Glomerular visceral epithelial cell (primary cell): Measurements from ENCODE around the gene ANKRD13B.
"Not testable (repeated sequence)": the region's sequence is repeated elsewhere in the genome, so short reads cannot be mapped to it uniquely, and the experiment has no call there.

Experiments
- DNase-seq: peaks from one replicate; pipeline ENCODE4 v3.0.0-alpha.2; 2016; ENCODE audit errors: extremely low spot score

ANKRD13B gene

DNA sequence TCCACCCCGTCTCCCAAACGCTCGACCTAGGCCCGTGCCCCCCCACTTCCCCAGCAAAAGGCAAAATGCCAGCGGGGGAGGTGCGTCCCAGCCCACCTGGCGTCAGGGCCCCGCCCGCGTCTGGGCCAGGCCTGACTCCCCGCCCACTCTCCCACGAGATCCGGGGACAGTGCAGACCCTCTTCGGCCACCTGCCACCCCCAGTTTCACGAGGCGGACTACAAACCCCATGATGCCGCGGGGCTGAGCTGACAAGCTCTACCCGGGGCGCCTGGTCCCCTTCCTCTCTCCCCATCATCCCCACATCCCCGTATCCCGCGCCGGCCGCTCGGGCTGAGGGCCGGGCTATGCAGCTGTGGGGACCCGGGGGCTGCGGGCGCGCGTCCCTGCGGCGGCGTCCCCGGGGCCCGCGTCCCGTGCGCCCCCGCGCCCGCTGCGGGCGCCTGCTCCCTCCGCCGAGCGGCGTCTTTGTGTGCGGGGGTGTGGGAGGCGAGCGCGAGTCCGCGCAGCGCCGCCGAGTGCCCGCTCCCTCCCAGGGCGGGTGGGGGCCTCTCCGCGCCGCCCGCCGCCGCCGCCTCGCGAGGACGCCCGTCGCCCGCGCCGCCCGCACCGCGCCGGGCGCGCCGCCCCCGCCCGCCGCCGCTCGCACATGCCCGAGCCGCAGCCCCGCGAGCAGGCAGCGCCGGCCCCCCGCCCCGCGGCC lies at the start of gene ANKRD13B:
TSS of gene ANKRD13B (plus strand) at position 283 of the 702 bp plus-strand sequence. CDS start 490 bp downstream, outside the sequence.
- no peak for DNase-seq

DNA sequence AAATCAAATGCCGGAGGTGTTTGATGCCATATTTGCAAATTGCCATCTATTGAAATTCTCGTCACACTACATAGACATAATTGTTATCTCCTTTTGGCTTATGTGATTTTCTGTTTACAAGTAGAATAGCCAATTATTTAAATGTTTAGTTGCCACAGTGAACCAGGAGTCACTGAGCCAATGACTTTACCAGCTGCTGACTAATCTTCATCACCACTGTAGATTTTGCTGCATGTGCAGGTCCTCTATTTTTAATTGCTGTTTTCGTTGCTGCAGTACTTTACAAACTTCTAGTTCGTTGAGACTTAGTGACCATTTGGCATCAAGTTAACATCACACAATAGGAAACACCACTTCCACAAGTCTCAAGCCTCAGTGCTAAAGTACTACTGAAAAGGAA lies 48.9 kb upstream of the ANKRD13B start:
- no peak for DNase-seq

DNA sequence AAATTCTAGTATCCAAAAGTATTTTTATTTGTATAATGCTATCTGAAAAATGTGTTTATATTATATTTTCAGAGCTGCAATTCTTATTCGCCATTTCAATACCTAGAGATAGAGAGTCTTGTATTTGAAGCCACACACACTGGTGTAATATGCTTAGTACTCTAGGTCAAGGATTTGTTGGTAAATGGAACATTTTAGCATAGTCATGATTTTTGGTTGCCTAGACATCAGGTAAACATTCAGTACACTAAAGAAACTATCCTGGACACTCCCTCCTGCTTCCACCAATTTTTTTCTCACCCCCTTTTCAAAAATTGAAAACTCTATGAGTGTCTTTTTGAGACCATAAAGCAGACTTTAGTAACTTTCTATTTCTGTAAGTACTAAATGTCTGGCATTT lies 46.8 kb upstream of the ANKRD13B start:
- no peak for DNase-seq

DNA sequence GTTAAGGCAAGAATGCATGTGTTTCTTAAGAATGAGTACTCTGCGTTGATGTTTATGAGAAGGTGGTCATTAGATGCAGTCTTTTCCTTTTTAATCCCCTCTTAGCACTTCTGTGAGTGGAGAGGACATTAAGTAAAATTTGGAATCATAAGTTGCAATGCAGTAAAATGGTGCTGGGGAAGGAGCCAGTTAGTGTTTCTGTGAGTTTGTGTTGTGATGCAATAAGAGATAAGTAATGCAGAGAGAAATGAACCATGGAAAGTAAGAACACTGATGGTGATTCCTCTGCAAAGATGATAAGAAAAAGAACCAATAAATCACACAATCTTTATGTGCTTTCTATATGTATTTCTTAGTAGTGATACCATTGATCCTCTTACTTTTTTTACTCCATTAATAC lies 46.1 kb upstream of the ANKRD13B start:
- DNase-seq = no peak

DNA sequence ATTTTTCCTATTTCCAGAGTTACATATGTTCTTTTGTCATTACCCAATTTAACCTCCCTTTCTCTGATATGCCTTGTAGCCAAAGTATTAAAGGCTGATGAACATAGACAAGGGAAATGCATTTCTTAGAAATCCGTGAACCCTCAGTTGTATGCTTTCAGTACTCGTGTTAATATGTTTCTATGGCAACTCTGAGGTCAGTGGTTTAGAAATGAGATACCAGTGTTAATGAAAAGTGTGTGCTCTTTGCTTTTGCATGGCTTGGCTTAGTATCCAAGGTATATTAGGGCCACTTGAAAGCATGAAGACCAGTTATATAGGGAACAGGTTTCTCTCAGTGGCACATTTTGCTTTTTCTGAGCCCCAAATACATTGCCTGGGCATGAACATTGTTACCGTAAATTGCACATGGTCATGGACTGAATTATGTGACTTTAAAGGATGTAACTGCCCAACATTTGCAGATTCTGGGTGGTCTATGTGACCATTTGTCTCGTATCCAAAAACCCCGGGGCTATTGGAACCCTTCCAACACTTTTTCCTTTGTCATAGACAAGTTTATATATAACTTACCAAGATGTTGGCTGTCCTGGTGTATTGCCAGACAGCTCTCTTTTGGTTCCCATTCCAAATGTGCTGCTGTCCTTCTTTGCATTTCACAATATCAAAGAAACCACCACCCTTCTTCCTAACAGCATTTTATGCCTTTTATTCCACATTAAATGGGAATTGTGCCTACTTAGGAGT lies 43.6 kb upstream of the ANKRD13B start:
- DNase-seq = peak; percentile 31

DNA sequence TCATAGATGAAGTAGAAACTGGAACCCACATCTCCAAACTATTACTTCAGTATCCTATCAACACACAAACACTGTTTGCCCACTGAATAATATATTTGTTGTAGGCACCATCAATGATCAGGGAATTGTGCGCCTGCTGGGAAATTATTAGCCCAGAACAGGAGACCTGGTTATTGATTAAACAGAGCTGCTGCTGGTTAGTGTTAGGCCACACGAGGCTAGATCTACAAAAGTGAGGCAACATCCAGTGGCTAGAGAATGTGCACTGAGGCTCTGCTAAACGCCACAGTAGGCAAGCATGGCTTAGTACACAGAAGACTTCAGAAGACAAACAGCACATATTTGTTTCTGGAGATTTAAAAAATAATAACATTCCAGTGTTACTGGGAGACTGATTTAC lies 37.1 kb upstream of the ANKRD13B start:
- DNase-seq = peak; percentile 69

DNA sequence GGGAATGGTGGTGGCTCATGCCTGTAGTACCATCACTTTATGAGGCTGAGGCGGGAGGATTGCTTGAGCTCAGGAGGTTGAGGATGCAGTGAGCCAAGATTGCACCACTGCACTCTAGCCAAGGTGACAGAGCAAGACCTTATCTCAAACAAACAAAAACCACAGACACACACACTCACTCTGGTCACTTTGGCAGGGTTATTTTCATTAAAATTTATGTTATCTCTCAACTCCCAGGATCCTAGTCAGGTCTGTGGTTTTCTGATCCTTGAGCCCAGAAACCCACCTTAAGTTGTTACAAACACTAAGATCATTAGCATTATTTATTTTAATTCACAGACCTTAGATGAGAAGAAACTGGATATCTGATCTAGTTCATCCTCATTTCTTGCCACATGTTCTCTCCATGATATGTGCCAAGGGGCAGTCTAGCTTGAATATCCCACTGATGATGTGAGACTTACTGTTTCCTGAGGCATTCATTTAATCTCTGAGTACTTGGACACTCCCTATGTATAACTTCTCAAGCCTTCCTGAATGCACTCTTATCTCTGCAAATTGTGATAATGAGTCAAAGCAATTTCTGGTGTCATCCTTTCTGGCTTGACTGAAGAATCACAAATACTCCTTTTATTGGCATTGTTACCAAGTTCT lies 35.7 kb upstream of the ANKRD13B start:
- DNase-seq = no peak

DNA sequence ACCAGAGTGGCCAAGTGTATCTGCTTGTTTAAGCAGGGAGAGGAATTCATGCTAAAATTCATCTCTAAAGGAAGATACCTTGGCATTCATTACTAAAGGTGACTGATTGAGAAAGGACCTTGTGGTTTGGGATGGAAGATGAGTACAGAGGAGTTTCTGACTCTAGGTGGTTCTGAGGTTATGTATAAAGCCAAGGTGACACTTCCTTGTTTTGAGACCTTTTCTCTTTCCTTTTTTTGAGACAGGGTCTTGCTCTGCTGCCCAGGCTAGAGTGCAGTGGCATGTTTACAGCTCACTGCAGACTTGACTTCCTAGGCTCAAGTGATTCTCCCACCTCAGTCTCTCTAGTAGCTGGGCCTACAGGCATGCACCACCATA lies 35.2 kb upstream of the ANKRD13B start:
- DNase-seq = no peak

DNA sequence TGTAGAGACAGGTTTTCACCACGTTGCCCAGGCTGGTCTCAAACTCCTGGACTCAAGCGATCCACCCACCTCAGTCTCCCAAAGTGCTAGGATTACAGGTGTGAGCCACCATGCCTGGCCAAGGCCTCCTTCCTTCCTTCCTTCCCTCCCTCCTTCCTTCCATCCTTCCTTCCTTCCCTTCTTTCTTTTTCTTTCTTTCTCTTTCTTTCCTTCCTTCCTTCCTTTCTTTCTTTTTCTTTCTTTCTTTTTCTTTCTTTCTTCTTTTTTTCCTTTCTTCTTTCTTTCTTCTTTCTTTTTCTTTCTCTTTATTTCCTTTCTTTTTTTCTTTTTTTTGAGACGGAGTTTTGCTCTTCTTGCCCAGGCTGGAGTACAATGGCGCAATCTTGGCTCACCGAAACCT lies 34.8 kb upstream of the ANKRD13B start:
- DNase-seq = not testable (repeated sequence)

DNA sequence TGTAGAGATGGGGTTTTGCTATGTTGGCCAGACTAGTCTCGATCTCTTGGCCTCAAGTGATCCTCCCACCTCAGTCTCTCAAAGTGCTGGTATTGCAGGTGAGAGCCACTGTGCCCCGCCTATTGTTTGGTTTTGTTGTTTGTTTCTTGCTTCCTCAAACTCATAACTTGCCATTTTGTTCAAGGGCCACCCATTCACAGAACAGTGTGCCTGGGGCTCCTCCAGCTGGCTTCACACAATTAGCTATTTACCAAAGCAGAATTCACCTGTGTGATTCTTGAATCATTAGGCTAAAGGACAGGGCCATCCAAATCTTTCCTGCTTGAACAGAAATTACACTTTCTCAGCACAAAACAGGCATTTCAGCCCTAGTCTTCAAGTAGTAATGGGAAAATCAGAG lies 33.3 kb upstream of the ANKRD13B start:
- no peak for DNase-seq

DNA sequence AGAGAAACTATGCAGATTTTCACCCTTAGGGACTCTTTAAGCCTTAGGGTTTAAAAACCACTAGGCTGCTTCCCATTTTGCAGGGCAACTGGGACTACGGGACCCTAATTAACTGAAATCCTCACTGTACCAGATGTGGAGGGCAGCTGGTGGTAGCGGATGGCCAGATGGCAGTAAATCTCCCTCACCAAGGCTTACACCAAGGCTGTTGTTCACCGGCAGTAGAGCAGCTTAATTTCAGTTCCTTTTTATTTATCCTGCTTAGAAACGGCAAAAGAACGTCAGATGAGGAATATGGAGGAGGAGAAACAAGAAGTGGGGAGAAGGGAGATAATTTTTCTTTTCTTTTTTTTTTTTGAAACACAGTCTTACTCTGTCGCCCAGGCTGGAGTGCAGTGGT lies 32.6 kb upstream of the ANKRD13B start:
- no peak for DNase-seq

DNA sequence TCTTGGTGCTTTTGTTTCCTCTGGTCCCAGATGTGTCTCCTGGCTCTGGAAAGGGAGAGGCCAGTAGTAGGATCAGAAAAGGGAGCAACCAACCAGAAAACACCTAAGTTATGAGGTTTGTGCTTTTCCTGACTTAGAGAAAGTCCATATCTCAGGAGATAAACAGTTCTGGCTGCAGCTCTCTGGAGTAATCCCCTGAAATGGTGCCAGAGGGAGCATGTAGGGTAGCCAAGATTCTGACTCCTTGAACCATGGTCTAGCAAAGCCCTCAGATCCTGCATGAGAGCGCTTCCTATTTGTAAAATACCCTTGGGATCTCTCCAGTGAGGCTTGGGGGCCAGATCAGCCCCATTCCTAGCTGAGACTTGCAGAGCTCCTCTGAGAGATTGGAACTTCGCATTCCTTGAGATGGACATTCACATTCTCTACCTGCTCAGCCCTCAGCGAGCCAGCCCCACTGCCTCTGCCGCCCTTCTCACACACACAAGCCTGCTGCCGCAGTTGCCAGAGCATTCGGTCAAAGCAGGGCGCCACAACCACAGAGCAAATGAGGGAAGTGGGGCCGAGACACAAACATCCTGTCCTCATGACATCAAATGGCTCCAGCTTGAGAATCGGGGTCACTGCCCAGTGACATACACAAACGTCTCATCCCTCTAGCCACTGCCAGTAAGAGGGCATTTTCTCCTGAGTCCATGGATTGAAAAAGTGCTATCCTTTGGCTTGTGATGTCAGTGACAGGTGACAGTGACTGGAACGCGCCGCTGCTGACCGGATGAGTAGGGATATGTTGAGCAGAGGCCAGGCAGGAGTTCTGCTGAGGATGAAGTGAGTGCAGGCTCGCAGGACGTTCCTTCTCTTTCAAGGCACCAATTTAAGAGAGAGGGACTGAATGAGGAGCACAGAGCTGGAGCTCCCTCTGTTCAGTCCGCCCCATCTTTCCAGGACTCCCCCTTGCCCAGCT lies 31.1 kb upstream of the ANKRD13B start:
- no peak for DNase-seq

DNA sequence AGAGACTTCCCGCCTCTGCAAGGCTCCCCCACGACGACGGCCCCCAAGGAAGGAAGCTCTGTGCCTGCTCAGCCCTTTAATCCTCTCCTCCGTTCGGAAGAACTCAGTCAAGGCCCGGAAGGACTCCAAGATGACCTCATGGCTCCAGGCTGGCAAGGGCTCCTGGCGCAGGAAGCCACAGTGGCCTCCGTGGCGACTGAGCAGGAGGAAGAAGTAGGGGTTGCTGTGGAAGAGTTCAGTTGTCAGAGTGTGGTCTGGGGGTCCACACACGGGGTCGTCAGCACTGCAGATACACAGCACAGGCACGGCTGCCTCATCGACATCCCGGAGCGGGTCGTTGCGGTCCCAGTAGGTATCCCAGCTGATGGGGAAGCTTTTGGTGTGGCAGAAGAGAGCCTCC lies 30.3 kb upstream of the ANKRD13B start:
- no peak for DNase-seq

DNA sequence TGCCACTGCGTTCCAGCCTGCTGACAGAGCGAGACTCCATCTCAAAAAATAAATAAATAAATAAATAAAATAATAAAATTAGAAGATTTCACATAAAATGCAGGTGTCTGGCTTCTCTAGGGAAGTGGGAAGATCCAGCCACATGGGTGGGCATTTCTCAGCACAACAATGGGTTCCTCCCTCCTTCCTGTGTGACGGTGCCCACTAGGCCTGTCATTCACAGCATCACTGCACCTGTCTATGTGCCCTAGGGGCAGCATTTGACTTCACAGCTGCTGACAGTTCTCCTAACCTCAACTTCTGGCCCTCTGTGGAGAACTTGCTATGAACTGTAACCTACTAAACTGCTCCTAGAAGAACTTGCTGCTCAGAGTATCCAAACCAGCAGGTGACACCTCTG lies 29.1 kb upstream of the ANKRD13B start:
- no peak for DNase-seq

DNA sequence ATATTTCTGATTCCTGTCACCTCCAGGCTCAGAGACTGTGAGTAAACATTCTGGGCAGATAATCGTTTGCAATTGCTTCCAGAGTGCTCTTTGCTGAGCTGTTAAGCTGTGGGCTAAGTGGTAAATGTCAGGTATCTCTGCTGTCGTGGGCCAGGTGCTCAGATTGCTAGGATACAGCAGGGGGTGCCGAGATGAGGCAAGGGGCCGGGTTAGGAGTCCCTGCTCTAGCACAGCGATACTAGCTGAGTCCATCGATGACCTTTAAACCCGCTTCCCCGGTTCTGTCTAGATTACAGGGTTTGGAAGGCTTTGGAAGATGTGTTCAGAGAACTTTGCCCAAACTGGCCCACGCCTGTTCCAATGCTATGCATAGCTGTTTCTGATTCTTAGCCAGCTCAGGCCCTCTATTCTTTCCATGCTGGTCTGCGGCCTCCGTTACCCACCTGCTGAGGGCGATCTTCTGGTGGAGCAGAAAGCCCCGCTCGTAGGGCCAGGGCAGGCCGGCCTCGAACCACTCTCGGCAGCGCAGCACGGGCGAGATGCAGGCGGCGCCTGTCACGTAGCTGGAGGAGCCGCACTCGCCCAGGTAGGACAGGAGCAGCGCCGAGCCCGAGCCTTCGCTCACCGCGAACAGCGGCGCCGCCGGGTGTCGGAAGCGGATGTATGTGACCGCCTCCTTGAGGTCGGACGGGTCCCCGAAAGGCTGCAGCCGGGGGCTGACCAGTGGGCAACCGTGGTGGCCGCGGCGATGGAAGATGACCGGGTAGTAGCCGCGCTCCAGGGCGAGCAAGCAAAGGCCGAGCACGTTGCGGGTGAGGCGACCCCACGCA lies 27.1 kb upstream of the ANKRD13B start:
- DNase-seq = peak; percentile 37

DNA sequence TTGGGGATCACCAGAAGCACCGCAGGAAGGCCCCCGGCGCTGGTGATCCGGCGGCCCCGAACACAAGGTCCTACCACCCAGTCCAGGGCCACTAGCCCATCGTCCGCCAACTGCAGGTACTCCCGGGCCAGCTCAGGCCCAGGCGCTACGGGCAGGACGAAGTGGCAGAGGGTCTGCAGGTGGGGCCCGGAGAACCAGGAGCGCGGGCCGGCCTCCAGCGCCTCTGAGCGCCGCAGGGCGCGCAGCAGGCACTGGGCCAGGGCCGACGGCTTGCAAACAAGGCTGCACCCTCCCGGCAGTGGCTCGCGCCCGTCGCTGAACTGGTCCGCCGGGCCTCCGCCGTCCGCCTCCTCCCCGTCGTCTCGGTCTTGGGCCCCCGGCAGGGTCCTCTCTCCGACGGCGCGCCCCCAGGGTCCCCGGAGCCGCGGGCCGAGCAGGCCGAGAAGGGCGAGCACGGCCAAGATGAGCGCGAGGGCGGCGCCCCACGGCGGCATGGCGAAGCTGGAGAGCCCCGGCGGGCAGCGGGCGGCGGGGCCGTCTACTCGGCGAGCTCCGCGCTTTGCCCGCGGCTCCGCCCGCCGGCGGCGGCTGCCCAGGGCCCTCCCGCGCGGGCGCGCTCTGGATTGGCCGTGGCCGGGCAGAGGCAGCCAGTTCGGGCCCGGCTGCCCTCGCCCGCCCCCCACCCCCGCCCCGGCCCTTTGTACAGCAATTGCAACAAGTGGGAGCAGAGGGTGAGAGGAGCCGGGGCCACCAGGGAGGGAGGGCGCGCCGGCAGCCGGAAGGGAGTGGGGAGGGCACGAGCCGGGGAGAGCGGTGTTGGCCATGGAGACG lies 26.2 kb upstream of the ANKRD13B start, which contains the start of gene ABHD15:
TSS of gene ABHD15 (minus strand) at position 565 of the 831 bp plus-strand sequence. CDS start at position 494, 71 bp downstream.
- peak; percentile 86 for DNase-seq

DNA sequence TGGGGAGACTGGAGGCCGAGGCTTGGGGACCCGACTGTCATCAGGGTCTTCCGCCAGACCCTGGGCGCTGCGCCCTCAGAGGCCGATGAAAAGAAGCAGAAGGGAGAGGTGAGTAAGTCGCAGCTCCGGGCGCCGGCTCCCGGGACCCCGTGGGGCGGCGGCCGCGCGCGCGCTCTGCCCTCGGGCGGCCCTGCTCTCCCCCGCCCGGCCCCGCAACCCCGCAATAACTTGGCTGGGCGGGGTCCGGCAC lies 25.7 kb upstream of the ANKRD13B start:
- no peak for DNase-seq

DNA sequence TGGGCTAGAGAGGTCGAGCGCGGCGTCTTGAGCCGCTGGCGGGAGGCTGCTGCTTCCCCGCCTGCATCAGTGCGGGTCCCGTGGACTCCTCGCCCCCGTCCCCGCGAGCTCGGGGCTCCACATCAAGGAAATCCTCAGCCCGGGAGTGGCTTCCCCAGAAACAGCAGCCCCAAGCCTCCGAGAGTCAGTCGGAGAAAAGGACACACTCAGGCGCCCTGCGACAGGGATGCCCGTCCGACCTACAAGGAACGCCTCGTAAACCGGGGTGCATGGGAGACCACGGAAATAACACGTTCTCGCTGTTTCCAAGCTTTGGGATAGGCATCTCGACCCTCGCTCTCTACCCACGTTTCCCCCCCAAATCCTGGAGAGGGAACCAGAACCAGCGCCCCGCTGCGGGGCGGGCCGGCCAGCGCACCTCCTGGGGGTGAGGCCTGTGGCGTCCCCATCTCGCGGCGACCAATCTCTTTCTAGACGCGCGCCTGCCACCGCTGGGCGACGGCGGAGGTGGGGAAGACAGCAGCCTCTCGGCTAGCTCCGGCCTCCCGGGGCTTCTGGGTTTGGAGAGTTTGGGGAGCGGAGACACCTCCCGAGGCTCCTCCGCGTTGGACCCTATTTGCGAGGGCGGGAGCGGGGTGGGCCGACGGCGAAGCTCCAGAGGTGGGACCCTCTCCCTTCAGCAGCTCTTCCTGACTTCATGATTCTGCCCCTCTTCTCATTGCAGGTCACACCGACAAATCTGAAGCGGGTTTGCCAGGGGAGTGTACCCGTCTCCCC lies 25.2 kb upstream of the ANKRD13B start:
- DNase-seq = peak; percentile 67
